KMS-11 (cell line): Measurements from ENCODE around the gene CFAP47.
"Not testable (repeated sequence)": the region's sequence is repeated elsewhere in the genome, so short reads cannot be mapped to it uniquely, and the experiment has no call there.

Experiments
- H2AFZ ChIP-seq: fragments of 200-600 bp; sonication (generic); 2 replicates; pipeline ENCODE4 v1.6.1; 2016; ENCODE audit warnings: antibody characterized with exemption, mixed run types, low read depth
- H3K27ac ChIP-seq: fragments of 200-600 bp; sonication (generic); 2 replicates; pipeline ENCODE4 v1.6.1; 2016; ENCODE audit warnings: mild to moderate bottlenecking, mixed run types
- H3K27me3 ChIP-seq: fragments of 200-600 bp; sonication (generic); 2 replicates; pipeline ENCODE4 v1.6.1; 2017; ENCODE audit warnings: mild to moderate bottlenecking, low read depth, mixed run types, moderate library complexity; ENCODE audit not compliant: insufficient read depth
- H3K36me3 ChIP-seq: fragments of 200-600 bp; sonication (generic); 2 replicates; pipeline ENCODE4 v1.6.1; 2017; ENCODE audit warnings: mild to moderate bottlenecking, mixed run types; ENCODE audit not compliant: insufficient read depth
- H3K4me1 ChIP-seq: fragments of 200-600 bp; sonication (generic); 2 replicates; pipeline ENCODE4 v1.6.1; 2016; ENCODE audit warnings: mild to moderate bottlenecking, low read depth, mixed run types; ENCODE audit not compliant: poor library complexity, severe bottlenecking
- H3K4me2 ChIP-seq: fragments of 200-600 bp; sonication (generic); 2 replicates; pipeline ENCODE4 v1.7.0; 2016; ENCODE audit warnings: mild to moderate bottlenecking, mixed run types
- H3K4me3 ChIP-seq: fragments of 200-600 bp; sonication (generic); IDR thresholded peaks from 2 replicates; pipeline ENCODE4 v1.6.1; 2017; ENCODE audit warnings: low read depth, low read length, mixed read lengths; ENCODE audit not compliant: insufficient read depth
- H3K79me2 ChIP-seq: fragments of 200-600 bp; sonication (generic); 2 replicates; pipeline ENCODE4 v1.6.1; 2016; ENCODE audit warnings: low read depth, mixed run types; ENCODE audit not compliant: insufficient read depth
- H3K9ac ChIP-seq: fragments of 200-600 bp; sonication (generic); 2 replicates; pipeline ENCODE4 v1.6.1; 2016; ENCODE audit warnings: mild to moderate bottlenecking, mixed run types
- H4K20me1 ChIP-seq: fragments of 200-600 bp; sonication (generic); 2 replicates; pipeline ENCODE4 v1.6.1; 2016; ENCODE audit warnings: mild to moderate bottlenecking, mixed run types; ENCODE audit not compliant: insufficient read depth
- TF ChIP-seq, protein P1 (sequence below): fragments of 200-600 bp; sonication (generic); conservative IDR thresholded peaks from 2 replicates; pipeline ENCODE4 v1.6.1; 2017; ENCODE audit warnings: low read depth, mild to moderate bottlenecking, antibody characterized with exemption, low read length, moderate library complexity, mixed read lengths

Gene CFAP47

GRCh38 chrX:35919536-35920309 is at the start of gene CFAP47:
CFAP47 (plus strand) TSS chrX:35919734; CDS start chrX:35919800, 66 bp downstream.
- Histone ChIP-seq H3K27ac (no peak within 1 kb of the TSS), H3K4me3 (no peak within 1 kb of the TSS), H3K9ac (no peak within 1 kb of the TSS), H3K4me1 (no peaks in the 10 kb centered on the region), H3K79me2 (no peaks in the 10 kb centered on the region), H4K20me1 (no peaks in the 10 kb centered on the region), H3K4me2 (no peak within 1 kb of the TSS), H3K36me3 (no peaks in the 10 kb centered on the region), H3K27me3 (no peaks in the 10 kb centered on the region), H2AFZ (no peak within 1 kb of the TSS)
- TF ChIP-seq, protein P1, sequence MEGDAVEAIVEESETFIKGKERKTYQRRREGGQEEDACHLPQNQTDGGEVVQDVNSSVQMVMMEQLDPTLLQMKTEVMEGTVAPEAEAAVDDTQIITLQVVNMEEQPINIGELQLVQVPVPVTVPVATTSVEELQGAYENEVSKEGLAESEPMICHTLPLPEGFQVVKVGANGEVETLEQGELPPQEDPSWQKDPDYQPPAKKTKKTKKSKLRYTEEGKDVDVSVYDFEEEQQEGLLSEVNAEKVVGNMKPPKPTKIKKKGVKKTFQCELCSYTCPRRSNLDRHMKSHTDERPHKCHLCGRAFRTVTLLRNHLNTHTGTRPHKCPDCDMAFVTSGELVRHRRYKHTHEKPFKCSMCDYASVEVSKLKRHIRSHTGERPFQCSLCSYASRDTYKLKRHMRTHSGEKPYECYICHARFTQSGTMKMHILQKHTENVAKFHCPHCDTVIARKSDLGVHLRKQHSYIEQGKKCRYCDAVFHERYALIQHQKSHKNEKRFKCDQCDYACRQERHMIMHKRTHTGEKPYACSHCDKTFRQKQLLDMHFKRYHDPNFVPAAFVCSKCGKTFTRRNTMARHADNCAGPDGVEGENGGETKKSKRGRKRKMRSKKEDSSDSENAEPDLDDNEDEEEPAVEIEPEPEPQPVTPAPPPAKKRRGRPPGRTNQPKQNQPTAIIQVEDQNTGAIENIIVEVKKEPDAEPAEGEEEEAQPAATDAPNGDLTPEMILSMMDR = no peak

DNA sequence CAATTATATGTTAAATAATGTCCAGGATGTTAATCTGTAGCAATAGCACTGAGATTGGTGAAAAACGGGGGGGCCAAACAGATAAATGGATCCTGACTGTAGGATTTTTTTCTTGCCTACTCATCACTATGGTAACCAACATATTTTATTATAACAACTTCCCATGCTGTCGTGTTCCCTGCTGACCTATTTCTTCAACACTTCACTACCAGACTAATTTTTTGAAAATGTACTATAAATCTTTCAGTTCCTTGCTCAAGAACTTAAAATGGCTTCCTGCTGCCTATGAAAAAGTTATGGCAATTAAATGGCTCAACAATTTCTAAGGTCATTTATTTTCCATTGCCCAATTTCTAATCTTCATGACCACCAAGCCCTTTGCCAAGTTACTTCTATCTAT is 38.9 kb upstream of the CFAP47 start:
- TF ChIP-seq, protein P1 = no peak
- no peak overlapping the region for H3K4me3 ChIP-seq
- no peaks in the 10 kb centered on the region for H3K4me1 ChIP-seq

DNA sequence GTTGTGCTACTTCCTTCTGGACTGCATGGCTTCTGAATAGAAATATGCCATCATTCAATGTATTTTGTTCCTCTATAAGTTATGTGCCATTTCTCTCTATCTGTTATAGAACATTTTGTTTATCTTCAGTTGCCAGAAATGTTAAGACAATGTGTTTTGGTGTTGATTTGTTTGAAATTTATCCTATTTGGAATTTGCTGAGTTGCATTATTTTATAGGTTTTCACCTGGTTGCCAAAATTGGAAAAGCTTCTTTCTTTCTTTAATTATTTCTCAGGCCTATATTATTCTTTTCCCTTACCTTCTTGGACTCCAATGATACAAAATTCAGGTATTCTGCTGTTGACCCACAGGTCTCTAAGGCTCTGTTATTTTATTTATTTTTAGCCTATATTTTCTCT is 33.4 kb upstream of the CFAP47 start:
- Histone ChIP-seq H3K4me1 (no peaks in the 10 kb centered on the region), H3K9ac (no peak overlapping the region), H3K27ac (no peak overlapping the region), H3K27me3 (no peaks in the 10 kb centered on the region), H3K36me3 (no peaks in the 10 kb centered on the region), H4K20me1 (no peaks in the 10 kb centered on the region), H3K4me2 (no peak overlapping the region), H2AFZ (no peak overlapping the region), H3K79me2 (no peaks in the 10 kb centered on the region), H3K4me3 (no peak overlapping the region)
- TF ChIP-seq, protein P1 = no peak

More for the DNA sequence above, 38.9 kb upstream of the CFAP47 start:
- H2AFZ ChIP-seq = no peak overlapping the region
- H3K27ac ChIP-seq = no peak overlapping the region
- H3K79me2 ChIP-seq = no peaks in the 10 kb centered on the region
- H3K27me3 ChIP-seq = no peaks in the 10 kb centered on the region
- no peak overlapping the region for H3K9ac ChIP-seq
- H3K4me2 ChIP-seq = no peak overlapping the region
- H3K36me3 ChIP-seq = no peaks in the 10 kb centered on the region
- H4K20me1 ChIP-seq = no peaks in the 10 kb centered on the region

- no peaks in the 10 kb centered on the region for H4K20me1 ChIP-seq
- no peak overlapping the region for H3K27ac ChIP-seq
- no peaks in the 10 kb centered on the region for H3K36me3 ChIP-seq
- TF ChIP-seq, protein P1 = peak; percentile 65
- no peaks in the 10 kb centered on the region for H3K79me2 ChIP-seq
- peak overlapping the region; percentile 40; the same call in 1 of the 2 replicates for H2AFZ ChIP-seq
- no peak overlapping the region for H3K9ac ChIP-seq
- H3K4me3 ChIP-seq = no peak overlapping the region
- H3K27me3 ChIP-seq = no peaks in the 10 kb centered on the region
- H3K4me2 ChIP-seq = no peak overlapping the region
- H3K4me1 ChIP-seq = no peaks in the 10 kb centered on the region
Observed at GRCh38 chrX:35890699-35891098, 28.8 kb upstream of the CFAP47 start.

- H3K9ac ChIP-seq, H3K27ac ChIP-seq, H3K4me1 ChIP-seq, H3K4me3 ChIP-seq, H3K4me2 ChIP-seq, H4K20me1 ChIP-seq, H3K79me2 ChIP-seq, H3K27me3 ChIP-seq, H3K36me3 ChIP-seq, H2AFZ ChIP-seq: not testable (repeated sequence)
Observed at GRCh38 chrX:35986816-35987215, 67.3 kb downstream of the CFAP47 start.
